HCT116 (cell line): ENCODE results near the gene LRRC34.

Experiments
- ATF3 ChIP-seq: IDR thresholded peaks from 2 replicates; pipeline ENCODE4 v1.6.1; 2012
- EZH2 ChIP-seq: fragments of 200-600 bp; sonication (generic); IDR thresholded peaks from 2 replicates; pipeline ENCODE4 v1.6.1; 2017; ENCODE audit warnings: antibody characterized with exemption, mixed run types
- FOSL1 ChIP-seq: IDR thresholded peaks from 2 replicates; pipeline ENCODE4 v1.6.1; 2012; ENCODE audit warnings: low read depth
- JUND ChIP-seq: IDR thresholded peaks from 2 replicates; pipeline ENCODE4 v1.6.1; 2012
- MAX ChIP-seq: IDR thresholded peaks from 2 replicates; pipeline ENCODE4 v1.6.1; 2012
- POLR2A ChIP-seq: IDR thresholded peaks from 2 replicates; pipeline ENCODE4 v1.7.0; 2011; ENCODE audit warnings: borderline replicate concordance; ENCODE audit not compliant: insufficient read depth, insufficient read length; ENCODE audit errors: extremely low read depth
- POLR2AphosphoS5 ChIP-seq: IDR thresholded peaks from 2 replicates; pipeline ENCODE4 v1.6.1; 2011; ENCODE audit warnings: mild to moderate bottlenecking, low read depth, low read length, moderate library complexity
- RAD21 ChIP-seq: IDR thresholded peaks from 2 replicates; pipeline ENCODE4 v1.6.1; 2012; ENCODE audit warnings: low read depth, mild to moderate bottlenecking
- SIN3A ChIP-seq: IDR thresholded peaks from 2 replicates; pipeline ENCODE4 v1.6.1; 2012; ENCODE audit warnings: low read depth
- SP1 ChIP-seq: IDR thresholded peaks from 2 replicates; pipeline ENCODE4 v1.6.1; 2012; ENCODE audit warnings: low read depth
- YY1 ChIP-seq: IDR thresholded peaks from 2 replicates; pipeline ENCODE4 v1.6.1; 2011; ENCODE audit warnings: low read length, low read depth, moderate library complexity, mild to moderate bottlenecking; ENCODE audit not compliant: insufficient replicate concordance; ENCODE audit errors: extremely low read depth
- ZBTB33 ChIP-seq: IDR thresholded peaks from 2 replicates; pipeline ENCODE4 v1.6.1; 2011; ENCODE audit warnings: mild to moderate bottlenecking, low read length, moderate library complexity; ENCODE audit not compliant: insufficient replicate concordance; ENCODE audit errors: extremely low read depth
- ZFX ChIP-seq: fragments of 450-650 bp; IDR thresholded peaks from 2 replicates; pipeline ENCODE4 v1.6.1; 2017
- TF ChIP-seq, protein P1 (sequence below), 3 experiments: fragments of 200-600 bp in 1 of 3; sonication (generic) in 1 of 3; IDR thresholded peaks in 2 of 3; conservative IDR thresholded peaks in 1 of 3; 2 replicates each; pipeline ENCODE4 v1.5.1; 2012 to 2017; ENCODE audit warnings: low read depth in 2 of 3, low read length in 2 of 3, antibody characterized with exemption in 1 of 3, borderline replicate concordance in 1 of 3, control low read depth in 1 of 3, mild to moderate bottlenecking in 1 of 3, mixed read lengths in 1 of 3, mixed run types in 1 of 3, moderate library complexity in 1 of 3; ENCODE audit not compliant: insufficient read depth in 1 of 3

GRCh38 chr3:169804681-169805080 lies 8.0 kb downstream of the LRRC34 start:
- TF ChIP-seq POLR2A (no peak), FOSL1 (no peak), SP1 (no peak), RAD21 (no peak), SIN3A (no peak), MAX (no peak), JUND (no peak), EZH2 (no peak), ZBTB33 (no peak), ZFX (no peak), ATF3 (no peak), YY1 (no peak), POLR2AphosphoS5 (no peak)
- TF ChIP-seq, protein P1, sequence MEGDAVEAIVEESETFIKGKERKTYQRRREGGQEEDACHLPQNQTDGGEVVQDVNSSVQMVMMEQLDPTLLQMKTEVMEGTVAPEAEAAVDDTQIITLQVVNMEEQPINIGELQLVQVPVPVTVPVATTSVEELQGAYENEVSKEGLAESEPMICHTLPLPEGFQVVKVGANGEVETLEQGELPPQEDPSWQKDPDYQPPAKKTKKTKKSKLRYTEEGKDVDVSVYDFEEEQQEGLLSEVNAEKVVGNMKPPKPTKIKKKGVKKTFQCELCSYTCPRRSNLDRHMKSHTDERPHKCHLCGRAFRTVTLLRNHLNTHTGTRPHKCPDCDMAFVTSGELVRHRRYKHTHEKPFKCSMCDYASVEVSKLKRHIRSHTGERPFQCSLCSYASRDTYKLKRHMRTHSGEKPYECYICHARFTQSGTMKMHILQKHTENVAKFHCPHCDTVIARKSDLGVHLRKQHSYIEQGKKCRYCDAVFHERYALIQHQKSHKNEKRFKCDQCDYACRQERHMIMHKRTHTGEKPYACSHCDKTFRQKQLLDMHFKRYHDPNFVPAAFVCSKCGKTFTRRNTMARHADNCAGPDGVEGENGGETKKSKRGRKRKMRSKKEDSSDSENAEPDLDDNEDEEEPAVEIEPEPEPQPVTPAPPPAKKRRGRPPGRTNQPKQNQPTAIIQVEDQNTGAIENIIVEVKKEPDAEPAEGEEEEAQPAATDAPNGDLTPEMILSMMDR (IDR thresholded peaks at IDR 0.05 in 2 of 3, conservative IDR thresholded peaks at IDR 0.05 in 1 of 3; ENCODE audit: borderline replicate concordance in 1 of 3, insufficient read depth in 1 of 3, low read depth in 2 of 3, low read length in 2 of 3), result no peak
